ENCODE measurements around the gene DUSP9.
"Not testable (repeated sequence)": the region's sequence is repeated elsewhere in the genome, so short reads cannot be mapped to it uniquely, and the experiment has no call there.

The DUSP9 gene

GRCh38 chrX:153646620-153647373 lies at the start of gene DUSP9:
Gene DUSP9 (plus strand): TSS chrX:153647203. CDS start chrX:153647954, 751 bp downstream.
- no peak for DNase-seq

- no peak for DNase-seq
Observed at GRCh38 chrX:153598541-153599191, 48.3 kb upstream of the DUSP9 start, which contains the start of gene CCNQ. Gene CCNQ (minus strand): TSS chrX:153599139. CDS start chrX:153599073, 66 bp downstream.

- no peak for DNase-seq
Observed at GRCh38 chrX:153599192-153600031, 47.6 kb upstream of the DUSP9 start.

GRCh38 chrX:153600032-153600373 lies 47.0 kb upstream of the DUSP9 start:
- DNase-seq, result no peak

GRCh38 chrX:153600921-153601320 lies 46.1 kb upstream of the DUSP9 start:
- no peak for DNase-seq

- DNase-seq, result no peak
Observed at GRCh38 chrX:153601511-153602110, 45.4 kb upstream of the DUSP9 start.

- DNase-seq, result no peak
Observed at GRCh38 chrX:153602601-153603000, 44.4 kb upstream of the DUSP9 start.

GRCh38 chrX:153603131-153603656 lies 43.8 kb upstream of the DUSP9 start:
- DNase-seq, result no peak

GRCh38 chrX:153604666-153605380 lies 42.2 kb upstream of the DUSP9 start:
- DNase-seq, result not testable (repeated sequence)

GRCh38 chrX:153606503-153606902 lies 40.5 kb upstream of the DUSP9 start:
- DNase-seq, result no peak

GRCh38 chrX:153608376-153608775 lies 38.6 kb upstream of the DUSP9 start:
- no peak for DNase-seq

GRCh38 chrX:153608806-153609205 lies 38.2 kb upstream of the DUSP9 start:
- no peak for DNase-seq

- DNase-seq, result no peak
Observed at GRCh38 chrX:153609917-153610835, 36.8 kb upstream of the DUSP9 start.

- DNase-seq, result no peak
Observed at GRCh38 chrX:153610836-153611213, 36.2 kb upstream of the DUSP9 start.

GRCh38 chrX:153611298-153612095 lies 35.5 kb upstream of the DUSP9 start:
- no peak for DNase-seq

GRCh38 chrX:153612413-153612812 lies 34.6 kb upstream of the DUSP9 start:
- DNase-seq, result no peak

GRCh38 chrX:153614818-153615217 lies 32.2 kb upstream of the DUSP9 start:
- no peak for DNase-seq

- no peak for DNase-seq
Observed at GRCh38 chrX:153620576-153620975, 26.4 kb upstream of the DUSP9 start.

- DNase-seq, result no peak
Observed at GRCh38 chrX:153621949-153622598, 24.9 kb upstream of the DUSP9 start.
